Measurements from ENCODE around the gene NPTX1. TPM values are rescaled to one million over a fixed set of nuclear protein-coding genes. Genes with fewer than 3 reads are reported as not detected.

The NPTX1 gene
- total RNA-seq, 2 experiments from 2014 or later, result 10.4 to 10.7 TPM

DNA sequence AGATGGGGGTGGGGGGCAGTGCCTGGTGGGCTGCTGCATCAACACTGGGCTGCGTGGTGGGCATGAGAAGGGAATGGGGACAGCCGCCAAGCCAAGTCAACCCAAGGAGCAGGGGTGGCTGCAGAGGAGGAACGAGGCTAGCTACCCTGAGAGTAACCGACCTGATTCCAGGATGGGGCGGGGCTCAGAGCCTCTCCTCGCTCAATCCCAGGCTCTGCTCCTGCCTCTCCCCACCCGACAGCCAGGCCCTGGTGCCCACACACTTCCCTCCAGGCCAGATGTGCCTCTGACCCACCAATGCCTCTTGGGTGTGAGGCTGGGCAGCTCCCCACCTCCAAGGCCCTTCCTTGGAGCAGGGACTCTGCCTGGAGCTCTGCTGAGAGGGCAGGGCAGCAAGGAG is 2.7 kb downstream of the NPTX1 start:
- Mint-ChIP-seq H3K4me3 (no peak overlapping the region), H3K9me3 (no peaks in the 10 kb centered on the region), H3K27ac (no peak overlapping the region), H3K36me3 (ENCODE audit: low read depth) (no peaks in the 10 kb centered on the region), H3K27me3 (ENCODE audit: low read depth) (peaks cover 32% of the 10 kb centered on the region), H3K4me1 (ENCODE audit: low read depth) (peaks cover 22% of the 10 kb centered on the region)
- intact Hi-C loops (cut with micrococcal nuclease), result loop anchor here (2.0 to 10.0 kb wide), 2 partner anchors 101 to 311 kb away; no protein-coding TSS in a partner anchor
- CTCF ChIA-PET, result interaction anchor here (1.0 to 1.4 kb wide), 2 partner anchors 18 to 111 kb away, joined by 3 read pairs; no protein-coding TSS in a partner anchor
- no peak for DNase-seq

DNA sequence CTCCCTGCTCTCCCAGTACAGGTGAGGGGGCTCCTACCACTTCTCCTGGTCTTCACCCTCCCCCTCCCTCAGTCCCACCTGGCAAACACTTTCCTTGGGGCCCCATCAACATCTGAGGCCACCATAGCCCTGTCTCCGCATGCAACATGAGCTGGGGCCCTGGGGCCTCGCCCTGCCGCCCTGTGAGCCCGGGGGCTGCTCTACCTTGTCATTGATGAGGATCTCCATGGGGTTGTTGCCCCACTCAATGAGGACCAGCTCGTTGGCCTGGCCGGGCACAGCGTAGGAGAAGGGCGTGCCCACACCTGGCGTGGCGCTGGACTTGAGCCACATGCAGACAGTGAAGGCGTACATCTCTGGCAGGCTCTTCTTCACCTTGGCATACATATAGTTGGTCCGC is 3.4 kb downstream of the NPTX1 start:
- CTCF ChIA-PET, result interaction anchor here (1.0 to 1.4 kb wide), 2 partner anchors 17 to 111 kb away, joined by 3 read pairs; no protein-coding TSS in a partner anchor
- H3K4me1 Mint-ChIP-seq (ENCODE audit: low read depth), result peaks cover 22% of the 10 kb centered on the region
- no peaks in the 10 kb centered on the region for H3K9me3 Mint-ChIP-seq
- H3K27me3 Mint-ChIP-seq (ENCODE audit: low read depth), result peaks cover 35% of the 10 kb centered on the region
- intact Hi-C loops (cut with micrococcal nuclease), result loop anchor here (10.0 kb wide), 1 partner anchor 312 kb away; no protein-coding TSS in a partner anchor
- H3K4me3 Mint-ChIP-seq, result no peak overlapping the region
- no peaks in the 10 kb centered on the region for H3K36me3 Mint-ChIP-seq (ENCODE audit: low read depth)
- H3K27ac Mint-ChIP-seq, result no peak overlapping the region
- DNase-seq, result no peak

DNA sequence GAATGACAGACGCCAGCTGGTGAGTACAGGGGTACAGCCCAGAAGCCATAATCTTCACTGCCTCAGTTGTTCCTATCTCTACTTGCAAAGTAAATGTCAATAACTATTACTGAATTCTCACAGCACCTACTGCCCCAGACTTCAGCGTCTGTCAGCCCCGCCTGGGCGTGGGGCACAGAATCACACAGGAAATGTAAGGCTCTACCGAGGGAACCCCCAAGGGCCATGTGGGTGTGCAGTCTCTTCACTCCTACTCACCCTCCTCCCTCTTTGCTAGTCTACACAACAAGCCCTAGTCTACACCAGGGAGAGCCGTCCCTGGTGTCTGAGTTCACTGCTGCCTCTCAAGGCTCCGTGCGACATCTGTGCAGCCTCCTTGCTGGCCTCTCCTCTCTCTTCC is 4.5 kb downstream of the NPTX1 start:
- Mint-ChIP-seq H3K9me3 (no peaks in the 10 kb centered on the region), H3K36me3 (ENCODE audit: low read depth) (no peaks in the 10 kb centered on the region), H3K4me1 (ENCODE audit: low read depth) (peaks cover 22% of the 10 kb centered on the region), H3K27me3 (ENCODE audit: low read depth) (peaks cover 40% of the 10 kb centered on the region), H3K4me3 (no peak overlapping the region), H3K27ac (no peak overlapping the region)
- CTCF ChIA-PET, result no interaction called here
- intact Hi-C loops (cut with micrococcal nuclease), result loop anchor here (10.0 kb wide), 1 partner anchor 313 kb away; no protein-coding TSS in a partner anchor
- no peak for DNase-seq

DNA sequence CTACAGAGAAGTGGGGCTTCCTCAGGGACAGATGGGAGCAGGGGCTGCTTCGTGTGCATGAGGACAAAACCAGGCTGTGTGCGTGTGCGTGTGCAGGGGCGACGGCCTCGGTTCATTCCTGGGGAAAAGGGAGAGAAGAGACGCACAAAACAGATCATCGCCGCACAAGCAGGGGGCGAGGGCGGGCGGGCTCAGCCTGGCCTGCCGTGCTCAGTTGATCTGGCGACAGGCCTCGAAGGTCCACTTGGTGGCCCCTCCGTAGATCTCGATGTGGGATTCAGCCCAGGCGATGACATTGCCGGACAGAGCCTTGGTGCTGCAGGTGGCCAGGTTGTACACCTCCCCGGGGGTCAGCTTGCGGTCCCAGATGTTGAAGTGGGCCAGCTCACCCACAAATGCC is 5.8 kb downstream of the NPTX1 start:
- H3K4me3 Mint-ChIP-seq, result no peak overlapping the region
- H3K4me1 Mint-ChIP-seq (ENCODE audit: low read depth), result peaks cover 22% of the 10 kb centered on the region
- no peaks in the 10 kb centered on the region for H3K9me3 Mint-ChIP-seq
- CTCF ChIA-PET, result interaction anchor here (0.6 kb wide), 1 partner anchor 104 kb away, joined by 3 read pairs; no protein-coding TSS in a partner anchor
- no peaks in the 10 kb centered on the region for H3K36me3 Mint-ChIP-seq (ENCODE audit: low read depth)
- DNase-seq, result no peak
- H3K27ac Mint-ChIP-seq, result no peak overlapping the region
- intact Hi-C loops (cut with micrococcal nuclease), result loop anchor here (10.0 kb wide), 1 partner anchor 314 kb away; no protein-coding TSS in a partner anchor
- peaks cover 40% of the 10 kb centered on the region for H3K27me3 Mint-ChIP-seq (ENCODE audit: low read depth)

DNA sequence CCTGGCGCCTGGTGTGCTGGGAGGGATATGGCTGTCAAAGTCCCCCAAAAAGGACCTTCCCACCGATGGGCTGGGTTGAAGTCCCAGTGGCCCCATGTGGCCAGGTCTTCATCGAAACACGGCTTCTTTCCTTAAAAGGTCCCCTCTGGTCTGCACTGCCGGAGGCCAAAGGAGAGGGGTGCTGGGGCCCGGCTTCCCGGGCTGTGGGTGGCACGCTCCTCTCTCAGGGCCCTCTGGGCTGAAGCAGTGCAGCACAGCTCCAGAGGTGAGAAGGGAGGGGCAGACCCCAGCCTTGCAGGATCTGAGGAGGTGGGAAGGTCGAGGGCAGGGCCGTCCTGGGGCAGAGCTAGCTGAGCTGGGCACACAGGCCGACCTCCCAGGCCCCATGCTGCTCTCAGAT is 6.7 kb downstream of the NPTX1 start:
- Mint-ChIP-seq H3K27me3 (ENCODE audit: low read depth) (peaks cover 33% of the 10 kb centered on the region), H3K36me3 (ENCODE audit: low read depth) (no peaks in the 10 kb centered on the region), H3K27ac (no peak overlapping the region), H3K4me1 (ENCODE audit: low read depth) (peaks cover 13% of the 10 kb centered on the region), H3K4me3 (no peak overlapping the region), H3K9me3 (no peaks in the 10 kb centered on the region)
- DNase-seq, result no peak
- intact Hi-C loops (cut with micrococcal nuclease), result loop anchor here (10.0 kb wide), 1 partner anchor 315 kb away; no protein-coding TSS in a partner anchor
- CTCF ChIA-PET, result no interaction called here

DNA sequence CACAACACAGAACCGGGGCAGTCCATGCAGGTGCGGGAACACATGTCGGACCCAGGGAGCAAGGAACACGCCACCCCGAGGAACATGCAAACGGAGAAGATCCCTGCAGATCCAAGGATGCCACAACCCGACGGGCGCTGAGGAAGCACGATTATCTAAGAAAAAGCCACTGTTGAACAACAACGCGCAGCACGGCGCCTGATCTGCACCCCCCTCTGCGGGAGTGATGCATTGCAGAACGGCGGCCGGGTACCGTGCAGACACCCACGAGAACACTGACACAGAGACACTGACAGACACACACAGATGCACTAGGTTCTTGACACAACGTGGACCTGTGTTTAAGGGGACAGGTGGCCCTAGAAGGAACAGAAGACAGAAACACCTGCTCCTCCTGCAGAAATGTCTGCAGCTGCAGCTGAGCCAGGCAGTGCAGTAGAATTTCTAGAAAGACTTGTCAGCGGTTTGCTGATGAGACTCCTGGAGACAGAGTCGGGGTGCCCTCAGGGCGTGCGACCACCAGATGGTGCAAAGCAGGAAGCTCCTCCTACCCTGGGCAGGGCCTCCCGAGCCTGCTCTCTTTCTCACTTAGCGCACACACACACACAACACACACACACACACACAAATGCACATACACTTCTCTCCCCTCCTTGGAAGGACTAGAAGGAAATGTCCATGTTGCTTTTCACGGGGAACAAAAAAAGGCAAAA is 7.5 kb downstream of the NPTX1 start:
- intact Hi-C loops (cut with micrococcal nuclease), result no loop called here
- Mint-ChIP-seq H3K9me3 (no peaks in the 10 kb centered on the region), H3K27me3 (ENCODE audit: low read depth) (peaks cover 28% of the 10 kb centered on the region), H3K27ac (no peak overlapping the region), H3K4me3 (no peak overlapping the region), H3K36me3 (ENCODE audit: low read depth) (no peaks in the 10 kb centered on the region), H3K4me1 (ENCODE audit: low read depth) (peaks cover 7% of the 10 kb centered on the region)
- no peak for DNase-seq
- CTCF ChIA-PET, result no interaction called here

DNA sequence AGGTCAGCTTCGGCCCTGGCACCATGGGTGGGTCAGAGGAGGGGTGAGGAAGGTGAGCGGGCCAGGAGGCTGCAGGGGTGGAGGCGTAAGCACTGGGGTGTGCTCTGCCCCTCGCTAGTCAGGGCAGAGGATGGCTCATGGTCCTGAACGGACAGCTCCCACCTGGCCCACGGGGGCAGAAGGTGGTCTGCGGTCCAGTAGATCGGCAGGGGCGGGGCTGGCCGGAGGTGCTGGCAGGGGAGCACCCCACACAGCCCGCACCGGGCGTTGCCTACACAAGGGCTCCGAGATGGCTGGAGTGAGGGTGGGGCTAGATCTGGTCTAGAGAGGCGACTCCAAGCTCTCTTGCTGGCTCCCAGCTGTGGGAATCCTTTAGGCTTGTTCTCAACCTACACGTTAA is 8.2 kb downstream of the NPTX1 start:
- Mint-ChIP-seq H3K9me3 (no peaks in the 10 kb centered on the region), H3K27me3 (ENCODE audit: low read depth) (peaks cover 25% of the 10 kb centered on the region), H3K27ac (no peak overlapping the region), H3K36me3 (ENCODE audit: low read depth) (no peaks in the 10 kb centered on the region), H3K4me1 (ENCODE audit: low read depth) (peaks cover 7% of the 10 kb centered on the region), H3K4me3 (no peak overlapping the region)
- intact Hi-C loops (cut with micrococcal nuclease), result no loop called here
- CTCF ChIA-PET, result interaction anchor here (0.6 kb wide), 1 partner anchor 8 kb away, joined by 3 read pairs; no protein-coding TSS in a partner anchor
- no peak for DNase-seq

DNA sequence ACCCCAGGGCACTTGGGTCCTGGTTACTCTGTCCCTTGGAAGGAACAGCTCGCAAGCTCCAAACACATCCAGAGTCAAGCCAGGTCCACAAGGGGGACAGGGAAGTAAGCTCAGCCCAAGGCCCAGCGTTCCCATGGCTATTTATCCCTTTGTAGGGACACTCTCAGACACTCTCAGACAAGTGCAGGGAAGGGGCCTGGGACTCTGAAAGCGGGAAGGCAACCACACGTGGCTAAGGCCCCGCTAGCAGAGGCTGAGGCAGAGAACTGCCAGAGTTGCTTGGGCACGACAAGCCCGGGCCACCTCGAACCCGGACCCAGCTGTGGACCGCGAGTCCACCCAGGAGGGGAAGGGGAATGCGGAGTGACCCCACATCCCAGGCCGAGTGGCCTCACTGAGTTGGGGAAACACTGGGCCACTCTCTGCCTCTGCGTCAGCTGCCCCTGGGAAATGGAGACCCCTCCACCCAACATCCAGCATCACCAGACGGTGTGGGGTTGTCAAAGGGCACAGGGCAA is 10.2 kb downstream of the NPTX1 start:
- intact Hi-C loops (cut with micrococcal nuclease), result no loop called here
- Mint-ChIP-seq H3K4me3 (no peak overlapping the region), H3K9me3 (no peaks in the 10 kb centered on the region), H3K27ac (no peak overlapping the region), H3K27me3 (ENCODE audit: low read depth) (peaks cover 19% of the 10 kb centered on the region), H3K4me1 (ENCODE audit: low read depth) (no peaks in the 10 kb centered on the region), H3K36me3 (ENCODE audit: low read depth) (no peaks in the 10 kb centered on the region)
- CTCF ChIA-PET, result no interaction called here
- DNase-seq, result no peak

DNA sequence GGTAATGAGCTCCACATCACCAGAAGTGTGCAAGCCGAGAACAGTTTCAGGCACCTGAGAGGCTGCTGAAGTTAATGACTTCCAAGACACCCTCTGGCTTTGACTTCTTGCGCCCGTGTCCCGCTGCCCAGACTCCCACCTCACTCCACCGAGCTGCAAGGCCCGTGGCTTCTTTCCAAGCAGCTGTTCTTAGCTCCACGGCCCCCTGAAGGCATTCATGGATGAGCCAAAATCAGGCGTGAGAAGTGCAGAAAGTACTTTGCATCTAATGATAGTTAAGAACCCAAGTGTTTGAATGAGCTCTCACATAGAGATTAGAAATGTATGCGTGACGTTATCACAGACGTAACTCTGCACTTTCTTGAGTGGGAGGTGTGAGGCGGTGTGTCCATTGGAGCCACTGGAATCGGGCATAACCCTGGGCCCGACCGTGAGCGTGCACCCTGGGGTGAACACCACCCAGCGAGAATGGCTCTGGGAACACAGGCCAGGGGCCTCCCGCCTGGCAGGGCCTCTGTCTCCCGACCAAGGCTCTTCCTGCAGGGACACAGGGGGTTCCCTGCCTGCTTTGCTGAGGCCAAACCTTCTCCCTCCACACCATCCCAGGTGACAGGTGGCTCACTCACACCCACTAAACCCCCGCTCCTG is 11.0 kb downstream of the NPTX1 start:
- peaks cover 19% of the 10 kb centered on the region for H3K27me3 Mint-ChIP-seq (ENCODE audit: low read depth)

DNA sequence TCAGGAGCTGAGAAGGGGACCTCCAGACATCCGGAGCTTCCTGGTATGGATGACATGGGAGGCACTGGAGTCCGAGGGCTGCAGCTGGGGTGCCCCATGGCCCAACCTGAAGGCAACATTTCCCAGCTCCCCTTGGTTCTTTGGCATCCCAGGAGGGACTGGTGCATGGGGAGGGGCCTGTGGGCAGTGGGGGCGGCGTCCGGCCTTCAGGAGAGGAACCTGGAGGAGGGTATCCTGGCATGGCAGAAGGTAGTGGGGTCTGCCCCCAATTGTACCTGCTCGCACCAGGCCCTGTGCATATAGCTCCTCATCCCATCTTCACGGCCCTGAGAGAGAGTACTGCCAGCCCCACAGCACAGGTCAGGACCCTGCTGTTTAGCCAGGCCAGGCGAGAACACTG is 11.9 kb downstream of the NPTX1 start:
- Mint-ChIP-seq H3K4me3 (no peak overlapping the region), H3K4me1 (ENCODE audit: low read depth) (no peaks in the 10 kb centered on the region), H3K27me3 (ENCODE audit: low read depth) (peaks cover 19% of the 10 kb centered on the region)

More for the DNA sequence above, 11.0 kb downstream of the NPTX1 start:
- Mint-ChIP-seq H3K36me3 (ENCODE audit: low read depth) (no peaks in the 10 kb centered on the region), H3K27ac (no peak overlapping the region), H3K9me3 (no peaks in the 10 kb centered on the region), H3K4me1 (ENCODE audit: low read depth) (no peaks in the 10 kb centered on the region), H3K4me3 (no peak overlapping the region)
- intact Hi-C loops (cut with micrococcal nuclease), result no loop called here
- CTCF ChIA-PET, result interaction anchor here (1.3 kb wide), 1 partner anchor 111 kb away, joined by 4 read pairs; no protein-coding TSS in a partner anchor
- no peak for DNase-seq

DNA sequence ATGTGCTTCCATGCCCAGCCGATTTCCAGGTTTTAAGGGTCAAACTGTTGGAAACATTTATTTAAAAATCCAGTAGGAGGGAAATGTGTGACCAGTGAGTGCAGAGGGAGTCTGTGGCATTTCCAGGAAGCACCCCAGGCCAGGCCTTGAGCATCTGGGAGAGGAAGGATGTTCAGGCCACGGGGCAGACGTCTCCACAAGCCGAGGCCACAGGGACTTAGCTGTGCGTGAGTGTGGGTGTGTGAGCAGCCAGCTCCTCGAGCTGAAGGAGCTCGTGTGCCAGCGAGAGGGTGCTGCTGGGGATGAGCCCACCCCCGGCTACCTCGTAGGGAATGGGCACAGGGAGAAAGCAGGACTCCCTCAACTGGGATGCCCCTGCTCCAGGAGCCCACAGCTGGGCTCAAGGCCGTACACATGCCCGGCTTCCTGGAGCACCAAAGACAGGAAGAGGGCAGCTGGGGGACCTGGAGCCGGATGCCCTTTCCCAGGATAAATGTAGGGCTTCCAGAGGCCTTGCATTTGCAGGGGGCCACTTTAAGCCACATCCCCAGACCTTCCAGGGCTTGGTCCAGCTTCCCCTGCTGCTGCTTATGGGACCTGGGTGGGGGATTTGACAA is 12.5 kb downstream of the NPTX1 start:
- no peak for DNase-seq
- peaks cover 15% of the 10 kb centered on the region for H3K27me3 Mint-ChIP-seq (ENCODE audit: low read depth)
- no peaks in the 10 kb centered on the region for H3K36me3 Mint-ChIP-seq (ENCODE audit: low read depth)
- H3K4me3 Mint-ChIP-seq, result no peak overlapping the region
- H3K4me1 Mint-ChIP-seq (ENCODE audit: low read depth), result no peaks in the 10 kb centered on the region
- intact Hi-C loops (cut with micrococcal nuclease), result no loop called here
- H3K9me3 Mint-ChIP-seq, result no peaks in the 10 kb centered on the region
- no peak overlapping the region for H3K27ac Mint-ChIP-seq
- CTCF ChIA-PET, result interaction anchor here (1.3 kb wide), 1 partner anchor 112 kb away, joined by 4 read pairs; no protein-coding TSS in a partner anchor

More for the DNA sequence above, 11.9 kb downstream of the NPTX1 start:
- CTCF ChIA-PET, result interaction anchor here (1.3 kb wide), 1 partner anchor 112 kb away, joined by 4 read pairs; no protein-coding TSS in a partner anchor
- H3K36me3 Mint-ChIP-seq (ENCODE audit: low read depth), result no peaks in the 10 kb centered on the region
- no peak overlapping the region for H3K27ac Mint-ChIP-seq
- intact Hi-C loops (cut with micrococcal nuclease), result no loop called here
- no peaks in the 10 kb centered on the region for H3K9me3 Mint-ChIP-seq
- no peak for DNase-seq

DNA sequence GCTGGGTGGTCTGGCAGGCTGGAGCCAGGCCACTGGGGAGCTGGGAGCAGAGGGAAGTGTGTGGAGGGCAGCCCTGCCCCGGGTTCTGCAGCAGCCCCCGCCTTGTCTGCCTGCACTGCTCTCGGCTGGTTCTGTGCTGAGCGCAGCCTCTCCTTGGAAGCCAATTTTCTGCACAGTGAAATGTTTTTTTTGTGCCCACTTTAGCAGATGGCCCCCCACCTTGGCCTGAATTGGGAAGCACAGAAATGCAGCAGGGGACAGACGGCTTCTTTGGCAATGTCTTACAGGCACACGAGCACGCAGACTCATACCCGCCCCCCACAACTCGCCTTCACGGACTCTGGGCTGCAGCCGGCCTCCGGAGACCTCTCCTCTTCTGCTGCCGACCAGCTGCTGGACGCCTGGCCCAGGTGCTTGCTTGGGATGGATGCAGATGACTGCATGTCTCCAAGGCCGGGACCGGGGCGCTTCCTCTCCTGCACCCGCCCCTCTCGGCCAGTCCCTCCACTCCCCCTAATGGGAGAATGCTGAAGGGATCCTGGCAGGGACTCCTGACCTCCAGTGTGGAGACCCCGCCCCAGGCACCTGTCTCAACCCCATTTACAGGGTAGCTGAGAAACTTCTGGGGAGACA is 14.8 kb downstream of the NPTX1 start:
- no peak overlapping the region for H3K27ac Mint-ChIP-seq
- no peaks in the 10 kb centered on the region for H3K9me3 Mint-ChIP-seq
- CTCF ChIA-PET, result no interaction called here
- no peaks in the 10 kb centered on the region for H3K36me3 Mint-ChIP-seq (ENCODE audit: low read depth)
- no peak for DNase-seq
- H3K27me3 Mint-ChIP-seq (ENCODE audit: low read depth), result peaks cover 9% of the 10 kb centered on the region
- no peak overlapping the region for H3K4me3 Mint-ChIP-seq
- no peaks in the 10 kb centered on the region for H3K4me1 Mint-ChIP-seq (ENCODE audit: low read depth)
- intact Hi-C loops (cut with micrococcal nuclease), result no loop called here

Data from activated naive CD4-positive, alpha-beta T cell treated with anti-CD3 and anti-CD28 coated beads for 36 hours (primary cell).